Ovary (tissue), 9 donors: ENCODE measurements around the gene WDR75. TPM values are rescaled to one million over a fixed set of nuclear protein-coding genes. Genes with fewer than 3 reads are reported as not detected.

Experiments used
- DNase-seq, 5 donors: peaks; one replicate each; pipeline ENCODE4 v3.0.0-alpha.2; 2019 to 2020
- H3K27ac ChIP-seq, 2 donors: fragments of 200-600 bp; one replicate each; pipeline versions ENCODE4 v1.5.1 to v1.8.0; 2019 to 2022
- H3K27me3 ChIP-seq: fragments of 200-600 bp; one replicate; pipeline ENCODE4 v1.8.0; 2022
- H3K36me3 ChIP-seq: fragments of 200-600 bp; sonication (generic); one replicate; pipeline ENCODE4 v1.5.1; 2019
- H3K4me1 ChIP-seq: one replicate; pipeline ENCODE4 v1.8.1; 2013; ENCODE audit warnings: mild to moderate bottlenecking, moderate library complexity; ENCODE audit not compliant: insufficient read depth
- H3K4me3 ChIP-seq: fragments of 200-600 bp; sonication (generic); one replicate; pipeline ENCODE4 v1.5.1; 2017
- H3K9me3 ChIP-seq, 2 donors: fragments of 200-600 bp in 1 of 2; sonication (generic) in 1 of 2; one replicate each; pipeline versions ENCODE4 v1.5.1 to v1.8.1; 2013 to 2019; ENCODE audit warnings: mild to moderate bottlenecking in 1 of 2, moderate library complexity in 1 of 2
- CTCF ChIP-seq, 3 donors: fragments of 450-650 bp in 2 of 3; fragments of 200-600 bp in 1 of 3; IDR thresholded peaks; one replicate each; pipeline versions ENCODE4 v1.5.1 to v1.8.0; 2016 to 2022; ENCODE audit warnings: antibody characterized with exemption in 3 of 3, mild to moderate bottlenecking in 1 of 3
- EP300 ChIP-seq: sonication (generic); formaldehyde crosslinking; IDR thresholded peaks from one replicate; pipeline ENCODE4 v1.6.1; 2017; ENCODE audit warnings: antibody characterized with exemption
- POLR2A ChIP-seq: fragments of 450-650 bp; IDR thresholded peaks from one replicate; pipeline ENCODE4 v1.6.1; 2017; ENCODE audit warnings: antibody characterized with exemption, mild to moderate bottlenecking, moderate library complexity
- WGBS, 3 donors: extraction: QIAGEN DNeasy Blood & Tissue Kit in 1 of 3; methylation state at CpG; one replicate each; pipeline versions ENCODE4 v1.1.5 to v1.1.7; 2013 to 2017; 5-methylcytosine and 5-hydroxymethylcytosine counted together
- intact Hi-C, 4 donors: fragments of 100-400 bp; cut with DNase I; formaldehyde crosslinking; loops; one replicate each; pipeline versions ENCODE4 v1.11.0 to v1.15.1; 2022 to 2023
- polyA plus RNA-seq, 2 donors: library from polyadenylated mRNA; stranded (reverse); fragments of 200-250 nt in 1 of 2; fragments of 350-450 nt in 1 of 2; fragmentation: Illumina TruSeq in 1 of 2; extraction: RNeasy Lipid Tissue Mini Kit (QIAGEN cat#74804) in 1 of 2; gene quantifications; one replicate each; pipeline ENCODE4 v1.2.3, GENCODE V29; 2013 to 2014
- total RNA-seq, 7 donors: library from RNA; depleted of rRNA in 2 of 7; stranded (reverse); fragments of >200 nt in 2 of 7; fragmentation: NEBNext Ultra II Directional in 3 of 7; extraction: Animal tissue kit (Norgen Biotek cat#: 25700) in 3 of 7; gene quantifications; one replicate each; pipeline versions ENCODE4 v1.1.0 to v1.2.4, GENCODE V29; 2016 to 2023
- donor health status: DM: no; HTN: no; CAD: no; lungs with moderate emphysema.
- donor health status: DM: no; HTN: no; CAD: no.
- donor health status: Bipolar disorder and iron deficiency.
- donor health status: DM: yes; HTN: yes; CAD: no.
- donor health status: DM: no; HTN: no; CAD: no.
- donor health status: DM: yes; HTN: yes; CAD: no.

Gene WDR75
- total and polyA plus RNA-seq, 9 donors = 22.8 to 41.3 (median 34.2) TPM

GRCh38 chr2:189406586-189407233 lies 34.6 kb upstream of the WDR75 start:
- H3K27ac ChIP-seq = peak overlapping the region in 1 of 2 donors; percentile 59

GRCh38 chr2:189407281-189408209 lies 33.7 kb upstream of the WDR75 start:
- H3K27me3 ChIP-seq = no peaks in the 10 kb centered on the region
- no peaks in the 10 kb centered on the region for H3K9me3 ChIP-seq
- H3K36me3 ChIP-seq = no peaks in the 10 kb centered on the region
- intact Hi-C loops = no loop called here
- H3K4me1 ChIP-seq = no peaks in the 10 kb centered on the region
- TF ChIP-seq EP300 (no peak), CTCF (IDR thresholded peaks at IDR 0.05) (no peak), POLR2A (no peak)
- H3K4me3 ChIP-seq = no peak overlapping the region
- 1 to 5% (median 3%) methylated on average over 4 of the region's 4 CpGs for WGBS, 3 donors
- peak overlapping the region in 1 of 2 donors; percentile 59 for H3K27ac ChIP-seq
- DNase-seq = no peak

More at GRCh38 chr2:189406586-189407233, 34.6 kb upstream of the WDR75 start:
- no peaks in the 10 kb centered on the region for H3K4me1 ChIP-seq
- TF ChIP-seq POLR2A (no peak), CTCF (IDR thresholded peaks at IDR 0.05) (no peak), EP300 (no peak)
- H3K27me3 ChIP-seq = no peaks in the 10 kb centered on the region
- intact Hi-C loops = no loop called here
- no peaks in the 10 kb centered on the region for H3K9me3 ChIP-seq
- H3K4me3 ChIP-seq = no peak overlapping the region
- DNase-seq = no peak
- 78 to 93% (median 92%) methylated on average over 1 of the region's 1 CpG for WGBS, 3 donors
- H3K36me3 ChIP-seq = no peaks in the 10 kb centered on the region

DNA sequence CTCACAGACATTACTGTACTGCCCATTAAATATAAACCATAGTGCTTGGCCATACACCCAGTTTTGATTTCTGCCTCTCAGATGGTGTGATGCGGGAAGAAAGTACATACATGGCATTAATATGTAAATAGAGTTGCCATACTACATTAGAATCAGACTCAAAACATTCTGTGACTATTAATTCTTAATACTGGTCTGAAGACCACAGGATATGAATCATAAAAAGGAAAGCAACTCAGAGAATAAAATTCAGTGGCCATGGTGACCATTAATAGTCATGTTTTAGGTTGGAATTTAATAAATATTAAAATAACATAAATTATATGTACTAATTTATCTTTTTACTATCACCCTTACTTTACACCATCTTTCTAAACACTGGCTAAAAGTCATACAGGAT lies 33.0 kb upstream of the WDR75 start:
- Histone ChIP-seq H3K27ac (peak overlapping the region in 1 of 2 donors; percentile 59), H3K36me3 (no peaks in the 10 kb centered on the region), H3K4me3 (no peak overlapping the region), H3K4me1 (no peaks in the 10 kb centered on the region), H3K27me3 (no peaks in the 10 kb centered on the region), H3K9me3 (no peaks in the 10 kb centered on the region)
- DNase-seq = no peak
- intact Hi-C loops = no loop called here
- TF ChIP-seq POLR2A (no peak), EP300 (no peak), CTCF (IDR thresholded peaks at IDR 0.05) (no peak)
- whole genome bisulfite sequencing, 3 donors = 88 to 91% (median 89%) methylated on average over 1 of the region's 1 CpG

- Histone ChIP-seq H3K9me3 (no peaks in the 10 kb centered on the region), H3K27ac (no peak overlapping the region), H3K4me1 (no peaks in the 10 kb centered on the region), H3K36me3 (no peaks in the 10 kb centered on the region), H3K27me3 (no peaks in the 10 kb centered on the region), H3K4me3 (no peak overlapping the region)
- intact Hi-C loops = no loop called here
- DNase-seq = no peak
- 87 to 95% (median 92%) methylated on average over 3 of the region's 3 CpGs for WGBS, 3 donors
- TF ChIP-seq CTCF (IDR thresholded peaks at IDR 0.05) (no peak), POLR2A (no peak), EP300 (no peak)
Measured at GRCh38 chr2:189409131-189409530, 32.1 kb upstream of the WDR75 start.
